Left colon (tissue), 2 donors: Measurements from ENCODE around the gene USP7. TPM values are rescaled to one million over a fixed set of nuclear protein-coding genes. Genes with fewer than 3 reads are reported as not detected.
"Not testable (repeated sequence)": the region's sequence is repeated elsewhere in the genome, so short reads cannot be mapped to it uniquely, and the experiment has no call there.

Experiments
- ATAC-seq: fragments of 200-7000 bp; cut with Tn5 transposase; one replicate; pipeline ENCODE4 v1.9.1; 2020; ENCODE audit warnings: mild to moderate bottlenecking, moderate library complexity
- DNase-seq, 2 donors: peaks; one replicate each; pipeline ENCODE4 v3.0.0-alpha.2; 2020
- intact Hi-C, 2 donors: fragments of 100-400 bp; cut with DNase I in 1 of 2; cut with micrococcal nuclease in 1 of 2; formaldehyde crosslinking; loops; one replicate each; pipeline versions ENCODE4 v1.11.2 to v1.14.0; 2022; cut with DNase I, micrococcal nuclease
- total RNA-seq, 2 donors: library from RNA; stranded (reverse); fragmentation: NEBNext Ultra II Directional; extraction: Animal tissue kit (Norgen Biotek cat#: 25700); gene quantifications; one replicate each; pipeline ENCODE4 v1.2.1, GENCODE V29; 2021
- donor health status: DM: no; HTN: no; CAD: no.
- donor health status: DM: yes; HTN: yes; CAD: no.

Gene USP7
- total RNA-seq, 2 donors from 2014 or later: 119 to 123 TPM

GRCh38 chr16:8845699-8846298 lies 117.9 kb downstream of the USP7 start:
- DNase-seq (no peak), ATAC-seq (no peak)
- intact Hi-C loops: no loop called here

- DNase-seq, intact Hi-C loops, ATAC-seq: not testable (repeated sequence)
Measured at GRCh38 chr16:8843296-8843695, 120.4 kb downstream of the USP7 start.

Other genes with a start within 250 kb of the USP7 start
- gene TMEM186, start 166.3 kb downstream of the USP7 start, total RNA-seq: 10 to 100 TPM; 12.1 to 14.3 TPM
- 10 to 100 TPM; 55.1 to 92.4 TPM for gene PMM2, start 166.1 kb downstream of the USP7 start, total RNA-seq
- 10 to 100 TPM; 50.2 to 50.9 TPM for gene CARHSP1, start 94.9 kb downstream of the USP7 start, total RNA-seq
- gene LITAFD, start 81.6 kb downstream of the USP7 start, total RNA-seq: not detected
- gene HAPSTR1, start 127.7 kb upstream of the USP7 start, total RNA-seq: 10 to 100 TPM; 46.4 to 58.9 TPM